AG04449 (cell line): ENCODE measurements around the gene SLC46A2.

Experiments used
- CTCF ChIA-PET: fragments of 350-600 bp; formaldehyde crosslinking; extraction: SDS; loops from one replicate; lab custom pipeline; 2021; ENCODE audit warnings: antibody characterized with exemption; lab: Yijun Ruan, JAX
- POLR2A ChIA-PET: fragments of 400-600, 350-600 bp; formaldehyde crosslinking; extraction: SDS; loops from one replicate; lab custom pipeline; 2020; ENCODE audit warnings: antibody characterized with exemption, inconsistent platforms; lab: Yijun Ruan, JAX
- DNase-seq: peaks from one replicate; pipeline ENCODE4 v3.0.0-alpha.2; 2010; ENCODE audit warnings: low read depth, low spot score
- H3K4me3 ChIP-seq: 2 replicates; pipeline ENCODE4 v1.5.1; 2011; ENCODE audit warnings: low read depth, mild to moderate bottlenecking, control low read depth, low read length
- TF ChIP-seq, protein P1 (sequence below): IDR thresholded peaks from one replicate; pipeline ENCODE4 v1.5.1; 2011; ENCODE audit warnings: mild to moderate bottlenecking, moderate library complexity, low read length, control low read depth, inconsistent platforms; ENCODE audit not compliant: insufficient read depth; ENCODE audit errors: missing control alignments

Gene SLC46A2

DNA sequence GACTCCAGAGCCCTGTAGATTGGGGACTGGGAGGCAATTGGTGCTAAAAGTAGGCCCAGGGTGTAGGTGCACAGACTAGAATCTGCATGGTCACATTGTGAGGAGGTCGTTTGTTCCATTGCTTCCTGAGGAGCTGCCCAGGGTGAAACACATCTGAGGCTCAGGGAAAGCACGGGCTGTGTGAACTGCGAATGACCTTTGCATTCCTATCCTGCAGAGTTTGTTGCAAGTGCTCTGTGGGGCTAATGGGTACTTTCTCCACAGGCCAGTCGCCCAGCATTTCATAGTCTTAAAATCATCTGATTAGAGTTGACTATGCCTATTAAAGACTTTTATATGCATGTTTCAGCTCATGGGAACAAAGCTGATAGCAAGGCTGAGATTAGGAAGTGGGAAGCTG, 14.4 kb upstream of the SLC46A2 start:
- CTCF ChIA-PET: interaction anchor here (1.0 to 8.4 kb wide), 6 partner anchors 11 to 72 kb away, joined by 3 to 264 read pairs (median 24); no protein-coding TSS in a partner anchor
- DNase-seq: no peak
- TF ChIP-seq, protein P1, sequence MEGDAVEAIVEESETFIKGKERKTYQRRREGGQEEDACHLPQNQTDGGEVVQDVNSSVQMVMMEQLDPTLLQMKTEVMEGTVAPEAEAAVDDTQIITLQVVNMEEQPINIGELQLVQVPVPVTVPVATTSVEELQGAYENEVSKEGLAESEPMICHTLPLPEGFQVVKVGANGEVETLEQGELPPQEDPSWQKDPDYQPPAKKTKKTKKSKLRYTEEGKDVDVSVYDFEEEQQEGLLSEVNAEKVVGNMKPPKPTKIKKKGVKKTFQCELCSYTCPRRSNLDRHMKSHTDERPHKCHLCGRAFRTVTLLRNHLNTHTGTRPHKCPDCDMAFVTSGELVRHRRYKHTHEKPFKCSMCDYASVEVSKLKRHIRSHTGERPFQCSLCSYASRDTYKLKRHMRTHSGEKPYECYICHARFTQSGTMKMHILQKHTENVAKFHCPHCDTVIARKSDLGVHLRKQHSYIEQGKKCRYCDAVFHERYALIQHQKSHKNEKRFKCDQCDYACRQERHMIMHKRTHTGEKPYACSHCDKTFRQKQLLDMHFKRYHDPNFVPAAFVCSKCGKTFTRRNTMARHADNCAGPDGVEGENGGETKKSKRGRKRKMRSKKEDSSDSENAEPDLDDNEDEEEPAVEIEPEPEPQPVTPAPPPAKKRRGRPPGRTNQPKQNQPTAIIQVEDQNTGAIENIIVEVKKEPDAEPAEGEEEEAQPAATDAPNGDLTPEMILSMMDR: no peak
- H3K4me3 ChIP-seq: no peak overlapping the region
- POLR2A ChIA-PET: no interaction called here

DNA sequence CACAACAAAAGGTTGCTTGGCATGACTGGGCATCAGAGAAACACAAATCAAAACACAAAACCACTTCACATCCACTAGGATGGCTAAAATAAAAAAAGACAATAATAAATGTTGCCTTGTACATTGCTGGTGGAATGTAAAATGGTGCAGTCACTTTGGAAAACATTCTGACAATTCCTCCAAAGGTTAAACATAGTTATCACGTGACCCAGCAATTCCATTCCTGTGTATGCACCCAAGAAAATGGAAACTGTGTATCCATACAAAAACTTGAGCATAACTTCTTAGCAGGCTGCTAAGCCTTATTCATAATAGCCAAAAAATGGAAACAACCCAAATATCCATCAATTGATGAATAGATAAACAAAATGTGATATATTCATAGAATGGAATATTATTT, 10.2 kb upstream of the SLC46A2 start:
- TF ChIP-seq, protein P1: no peak
- H3K4me3 ChIP-seq: no peak overlapping the region
- POLR2A ChIA-PET: no interaction called here
- no peak for DNase-seq
- CTCF ChIA-PET: interaction anchor here (3.6 to 8.4 kb wide), 3 partner anchors 16 to 58 kb away, joined by 34 to 264 read pairs (median 67); no protein-coding TSS in a partner anchor

DNA sequence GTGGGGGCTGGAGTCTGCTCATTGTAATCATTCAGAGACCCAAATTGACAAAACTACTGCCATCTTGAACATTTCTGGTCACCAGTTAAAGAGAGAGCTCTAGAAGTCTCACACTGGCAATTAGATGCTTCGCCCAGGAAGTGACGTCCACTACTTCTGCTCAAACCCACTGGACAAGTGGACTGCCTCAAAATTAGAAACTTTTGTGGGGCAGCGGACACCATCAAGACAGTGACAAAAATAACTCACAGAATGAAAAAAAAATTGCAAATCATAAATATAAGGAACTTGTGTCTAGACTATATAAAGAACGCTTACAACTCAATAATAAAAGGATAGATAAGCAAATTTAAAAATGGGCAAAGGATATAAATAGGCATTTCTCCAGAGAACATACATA, 9.8 kb upstream of the SLC46A2 start:
- ChIA-PET CTCF (no interaction called here), POLR2A (no interaction called here)
- H3K4me3 ChIP-seq: no peak overlapping the region
- TF ChIP-seq, protein P1: no peak
- DNase-seq: no peak

DNA sequence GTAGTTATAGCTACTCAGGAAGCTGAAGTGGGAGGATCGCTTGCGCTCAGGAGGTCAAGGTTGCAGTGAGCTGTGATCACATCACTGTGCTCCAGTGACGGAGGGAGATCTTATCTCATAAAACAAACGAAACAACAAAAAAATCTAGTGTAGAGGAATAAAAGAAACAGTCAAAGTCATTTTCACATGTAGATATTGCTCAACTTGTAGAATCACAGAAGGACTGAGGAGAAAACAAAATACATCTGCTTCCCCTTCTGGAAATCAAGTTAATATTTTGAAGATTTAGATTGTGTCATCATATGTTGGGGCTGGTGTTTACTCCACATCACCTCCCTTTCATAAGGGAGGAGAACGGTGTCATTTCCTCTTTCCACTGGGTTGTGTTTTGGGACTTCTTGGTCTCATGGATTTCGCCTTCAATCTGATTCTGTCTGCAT, 8.2 kb upstream of the SLC46A2 start:
- DNase-seq: no peak
- no peak overlapping the region for H3K4me3 ChIP-seq
- ChIA-PET POLR2A (no interaction called here), CTCF (interaction anchor here (0.7 to 2.0 kb wide), 3 partner anchors 12 to 53 kb away, joined by 3 to 9 read pairs (median 3); no protein-coding TSS in a partner anchor)
- TF ChIP-seq, protein P1: no peak

DNA sequence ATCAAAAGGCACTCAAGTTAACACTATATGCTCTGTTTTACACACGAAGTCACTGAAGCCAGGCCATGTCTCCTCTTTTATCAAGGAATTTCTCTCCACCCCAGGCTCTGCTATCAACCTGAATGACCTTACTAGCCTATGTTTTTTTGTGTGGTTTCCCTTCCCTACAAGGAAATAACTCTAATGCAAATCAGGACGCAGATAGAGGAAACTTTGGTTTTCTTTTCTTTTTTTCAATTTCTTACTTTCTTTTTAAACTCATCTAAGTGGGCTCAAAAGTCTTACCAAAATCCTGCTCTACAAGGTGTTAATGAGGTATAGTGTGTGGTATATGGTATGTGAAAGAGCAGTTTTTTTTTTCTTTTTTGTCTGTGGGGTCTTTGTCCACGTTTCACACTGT, 5.5 kb upstream of the SLC46A2 start:
- no peak overlapping the region for H3K4me3 ChIP-seq
- no peak for DNase-seq
- POLR2A ChIA-PET: no interaction called here
- CTCF ChIA-PET: no interaction called here
- TF ChIP-seq, protein P1: no peak

DNA sequence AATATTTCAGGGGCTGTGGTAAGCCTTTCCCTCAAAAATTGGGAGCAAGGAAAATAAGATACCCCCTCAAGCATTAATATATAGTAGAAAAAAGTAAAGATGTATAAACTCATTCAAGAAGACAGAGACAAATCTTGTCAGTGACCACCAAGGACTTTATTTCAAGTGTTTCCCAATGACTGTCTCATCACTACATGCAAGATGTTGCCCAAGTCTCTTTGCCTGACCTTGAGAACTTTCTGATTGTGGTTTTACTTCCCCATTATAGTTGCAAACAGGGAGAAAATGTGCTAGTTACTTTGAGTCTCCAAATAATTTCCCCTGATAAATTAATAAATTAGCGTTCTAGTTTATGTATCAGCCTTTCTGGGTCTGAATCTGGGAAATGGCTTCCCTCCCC, 4.0 kb upstream of the SLC46A2 start:
- TF ChIP-seq, protein P1: no peak
- ChIA-PET POLR2A (no interaction called here), CTCF (interaction anchor here (4.4 kb wide), 1 partner anchor 8 kb away, joined by 29 read pairs; no protein-coding TSS in a partner anchor)
- no peak for DNase-seq
- H3K4me3 ChIP-seq: no peak overlapping the region
